Neural cell (in vitro differentiated cells): ENCODE results near the gene CYP27A1.
A peak's percentile ranks its signal among the peaks of the same experiment; 100 is the strongest.

Source experiments
- CTCF ChIP-seq: fragments of 450-650 bp; IDR thresholded peaks from 2 replicates; pipeline ENCODE4 v1.5.1; 2014; ENCODE audit warnings: antibody characterized with exemption, mild to moderate bottlenecking, moderate library complexity; ENCODE audit not compliant: poor library complexity, severe bottlenecking
- EP300 ChIP-seq: fragments of 450-650 bp; conservative IDR thresholded peaks from 2 replicates; pipeline ENCODE4 v1.6.1; 2014; ENCODE audit warnings: antibody characterized with exemption, mild to moderate bottlenecking, moderate library complexity; ENCODE audit not compliant: poor library complexity, severe bottlenecking
- EZH2 ChIP-seq: fragments of 200-600, 300-800 bp; shearing (Covaris generic), sonication (generic); IDR thresholded peaks from 2 replicates; pipeline ENCODE4 v1.6.1; 2014; ENCODE audit warnings: antibody characterized with exemption, low read length, borderline replicate concordance, mild to moderate bottlenecking; ENCODE audit not compliant: insufficient read depth, poor library complexity, severe bottlenecking
- MXI1 ChIP-seq: fragments of 450-650 bp; conservative IDR thresholded peaks from 2 replicates; pipeline ENCODE4 v1.6.1; 2014; ENCODE audit warnings: antibody characterized with exemption, mild to moderate bottlenecking; ENCODE audit not compliant: poor library complexity, severe bottlenecking
- RAD21 ChIP-seq: fragments of 450-650 bp; conservative IDR thresholded peaks from 2 replicates; pipeline ENCODE4 v1.6.1; 2014; ENCODE audit warnings: antibody characterized with exemption, mild to moderate bottlenecking, moderate library complexity

- no peak for TF ChIP-seq RAD21
- no peak for TF ChIP-seq MXI1
- no peak for TF ChIP-seq CTCF
- TF ChIP-seq EZH2: peak; percentile 45
- TF ChIP-seq EP300: no peak
Observed at GRCh38 chr2:218859988-218860831, 78.3 kb downstream of the CYP27A1 start.
